ENCODE data around the gene IL16.

The IL16 gene

GRCh38 chr15:81161160-81161673 is 35.5 kb upstream of the IL16 start:
- no peak overlapping the region for H3K4me3 ChIP-seq (ENCODE audit: low read depth, low read length)
- no peaks in the 10 kb centered on the region for H3K36me3 ChIP-seq (ENCODE audit: control insufficient read depth, insufficient read depth, low read length)
- no peak overlapping the region for H3K27ac ChIP-seq (ENCODE audit: low read depth, low read length)
- H3K9ac ChIP-seq (ENCODE audit: low read depth, low read length) = no peak overlapping the region
- no peaks in the 10 kb centered on the region for H3K9me3 ChIP-seq (ENCODE audit: control insufficient read depth, insufficient read depth, low read length)
- H3K27me3 ChIP-seq (ENCODE audit: control insufficient read depth, insufficient read depth, low read length) = no peaks in the 10 kb centered on the region
- H3K4me1 ChIP-seq (ENCODE audit: control insufficient read depth, insufficient read depth, low read length) = no peaks in the 10 kb centered on the region

DNA sequence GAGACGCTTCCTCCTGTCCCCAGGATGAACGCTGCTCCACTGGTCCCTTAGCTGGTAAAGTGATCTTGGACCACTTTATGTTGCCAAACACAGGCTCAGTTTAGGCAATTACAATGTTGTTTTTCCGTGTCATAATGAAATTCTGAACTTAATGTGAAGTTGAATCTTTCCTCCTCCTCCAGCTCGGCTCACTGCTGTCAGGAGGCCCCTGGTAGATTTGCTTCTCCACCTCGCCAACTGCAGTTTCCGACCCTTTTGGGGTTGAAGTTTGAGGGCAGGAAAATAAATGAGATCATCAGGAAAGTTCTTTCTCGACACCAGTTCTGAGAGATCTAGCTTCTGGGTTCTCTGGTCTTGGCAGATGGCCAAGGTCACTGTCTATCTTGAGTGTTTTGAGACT is 34.8 kb upstream of the IL16 start:
- Histone ChIP-seq H3K9ac (ENCODE audit: low read depth, low read length) (no peak overlapping the region), H3K4me1 (ENCODE audit: control insufficient read depth, insufficient read depth, low read length) (no peaks in the 10 kb centered on the region), H3K27me3 (ENCODE audit: control insufficient read depth, insufficient read depth, low read length) (no peaks in the 10 kb centered on the region), H3K36me3 (ENCODE audit: control insufficient read depth, insufficient read depth, low read length) (no peaks in the 10 kb centered on the region), H3K4me3 (ENCODE audit: low read depth, low read length) (no peak overlapping the region), H3K27ac (ENCODE audit: low read depth, low read length) (no peak overlapping the region), H3K9me3 (ENCODE audit: control insufficient read depth, insufficient read depth, low read length) (no peaks in the 10 kb centered on the region)

GRCh38 chr15:81163961-81164800 is 32.5 kb upstream of the IL16 start:
- H3K9me3 ChIP-seq (ENCODE audit: control insufficient read depth, insufficient read depth, low read length) = no peaks in the 10 kb centered on the region
- H3K36me3 ChIP-seq (ENCODE audit: control insufficient read depth, insufficient read depth, low read length) = no peaks in the 10 kb centered on the region
- no peaks in the 10 kb centered on the region for H3K4me1 ChIP-seq (ENCODE audit: control insufficient read depth, insufficient read depth, low read length)
- H3K9ac ChIP-seq (ENCODE audit: low read depth, low read length) = no peak overlapping the region
- no peaks in the 10 kb centered on the region for H3K27me3 ChIP-seq (ENCODE audit: control insufficient read depth, insufficient read depth, low read length)
- no peak overlapping the region for H3K27ac ChIP-seq (ENCODE audit: low read depth, low read length)
- no peak overlapping the region for H3K4me3 ChIP-seq (ENCODE audit: low read depth, low read length)

GRCh38 chr15:81165535-81165934 is 31.1 kb upstream of the IL16 start:
- H3K27me3 ChIP-seq (ENCODE audit: control insufficient read depth, insufficient read depth, low read length) = no peaks in the 10 kb centered on the region
- H3K9me3 ChIP-seq (ENCODE audit: control insufficient read depth, insufficient read depth, low read length) = no peaks in the 10 kb centered on the region
- no peaks in the 10 kb centered on the region for H3K36me3 ChIP-seq (ENCODE audit: control insufficient read depth, insufficient read depth, low read length)
- no peak overlapping the region for H3K9ac ChIP-seq (ENCODE audit: low read depth, low read length)
- H3K4me3 ChIP-seq (ENCODE audit: low read depth, low read length) = no peak overlapping the region
- H3K4me1 ChIP-seq (ENCODE audit: control insufficient read depth, insufficient read depth, low read length) = no peaks in the 10 kb centered on the region
- no peak overlapping the region for H3K27ac ChIP-seq (ENCODE audit: low read depth, low read length)

DNA sequence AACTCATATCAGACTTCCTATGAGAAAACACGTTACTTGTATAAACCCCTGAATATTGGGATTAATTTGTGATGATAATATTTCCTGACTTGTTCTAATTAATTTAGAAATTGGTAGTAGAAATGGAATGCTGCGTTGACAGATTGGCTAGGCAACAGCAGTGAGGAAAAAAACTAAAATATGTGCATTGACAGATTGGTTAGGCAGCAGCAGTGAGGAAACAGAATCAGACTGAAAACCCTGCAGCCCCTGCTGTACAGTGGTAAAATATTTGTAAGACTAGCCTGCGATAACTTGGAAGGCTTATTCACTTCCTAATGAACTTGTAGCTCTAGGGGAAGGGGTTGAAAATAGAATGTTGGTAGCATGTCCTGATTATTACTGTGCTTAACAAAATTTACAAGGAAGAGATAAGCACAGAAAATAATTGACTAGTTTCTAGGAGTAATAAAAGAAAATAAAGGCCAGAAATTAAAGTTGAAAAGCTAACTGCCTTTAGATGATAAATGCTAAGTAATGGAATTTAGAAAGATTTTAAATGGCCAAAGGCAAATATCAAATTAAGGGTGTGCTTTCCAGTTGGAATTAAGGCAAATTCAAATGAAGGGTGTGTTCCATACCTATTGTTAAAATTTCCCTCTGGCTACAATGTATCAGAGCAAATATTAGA is 29.9 kb upstream of the IL16 start:
- H3K4me3 ChIP-seq (ENCODE audit: low read depth, low read length) = no peak overlapping the region
- H3K9me3 ChIP-seq (ENCODE audit: control insufficient read depth, insufficient read depth, low read length) = no peaks in the 10 kb centered on the region
- no peaks in the 10 kb centered on the region for H3K4me1 ChIP-seq (ENCODE audit: control insufficient read depth, insufficient read depth, low read length)
- H3K27me3 ChIP-seq (ENCODE audit: control insufficient read depth, insufficient read depth, low read length) = no peaks in the 10 kb centered on the region
- H3K9ac ChIP-seq (ENCODE audit: low read depth, low read length) = no peak overlapping the region
- H3K27ac ChIP-seq (ENCODE audit: low read depth, low read length) = no peak overlapping the region
- no peaks in the 10 kb centered on the region for H3K36me3 ChIP-seq (ENCODE audit: control insufficient read depth, insufficient read depth, low read length)

DNA sequence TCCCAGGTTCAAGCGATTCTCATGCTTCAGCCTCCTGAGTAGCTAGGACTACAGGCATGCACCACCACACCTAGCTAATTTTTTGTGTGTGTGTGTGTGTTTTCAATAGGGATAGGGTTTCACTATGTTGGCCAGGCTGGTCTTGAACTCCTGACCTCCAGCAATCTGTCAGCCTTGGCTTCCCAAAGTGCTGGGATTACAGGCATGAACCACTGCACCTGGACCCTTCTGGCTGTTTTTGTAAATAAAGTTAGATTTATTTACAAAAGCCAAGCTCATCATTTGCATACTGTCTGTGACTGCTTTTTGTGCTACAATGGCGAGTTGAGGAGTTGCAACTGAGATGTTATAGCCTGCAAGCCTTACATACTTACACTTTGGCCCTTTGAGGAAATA is 28.6 kb upstream of the IL16 start:
- no peak overlapping the region for H3K9ac ChIP-seq (ENCODE audit: low read depth, low read length)
- no peaks in the 10 kb centered on the region for H3K36me3 ChIP-seq (ENCODE audit: control insufficient read depth, insufficient read depth, low read length)
- H3K4me1 ChIP-seq (ENCODE audit: control insufficient read depth, insufficient read depth, low read length) = no peaks in the 10 kb centered on the region
- no peaks in the 10 kb centered on the region for H3K27me3 ChIP-seq (ENCODE audit: control insufficient read depth, insufficient read depth, low read length)
- no peaks in the 10 kb centered on the region for H3K9me3 ChIP-seq (ENCODE audit: control insufficient read depth, insufficient read depth, low read length)
- H3K27ac ChIP-seq (ENCODE audit: low read depth, low read length) = no peak overlapping the region
- H3K4me3 ChIP-seq (ENCODE audit: low read depth, low read length) = no peak overlapping the region

DNA sequence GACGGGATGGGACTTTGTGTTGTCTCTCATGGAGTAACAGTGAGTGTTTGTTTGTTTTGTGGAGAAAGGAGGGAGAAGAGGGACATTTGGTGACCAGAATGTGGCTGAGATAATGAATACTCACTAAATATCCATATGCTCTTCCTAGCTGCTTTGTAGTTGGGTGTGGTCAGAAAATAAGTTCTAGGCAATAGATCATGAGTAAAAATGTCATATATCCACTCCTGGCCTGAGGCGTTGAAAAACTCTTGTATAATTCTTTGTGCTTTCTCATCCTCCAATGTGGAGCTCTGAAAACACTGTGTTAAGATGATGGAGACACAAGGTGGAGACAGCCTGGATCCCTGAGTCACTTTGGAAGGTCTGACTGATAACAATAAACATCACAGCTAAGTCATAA is 28.0 kb upstream of the IL16 start:
- Histone ChIP-seq H3K36me3 (ENCODE audit: control insufficient read depth, insufficient read depth, low read length) (no peaks in the 10 kb centered on the region), H3K4me3 (ENCODE audit: low read depth, low read length) (no peak overlapping the region), H3K27ac (ENCODE audit: low read depth, low read length) (no peak overlapping the region), H3K27me3 (ENCODE audit: control insufficient read depth, insufficient read depth, low read length) (no peaks in the 10 kb centered on the region), H3K9me3 (ENCODE audit: control insufficient read depth, insufficient read depth, low read length) (no peaks in the 10 kb centered on the region), H3K4me1 (ENCODE audit: control insufficient read depth, insufficient read depth, low read length) (no peaks in the 10 kb centered on the region), H3K9ac (ENCODE audit: low read depth, low read length) (no peak overlapping the region)

GRCh38 chr15:81170511-81170910 is 26.2 kb upstream of the IL16 start:
- Histone ChIP-seq H3K27me3 (ENCODE audit: control insufficient read depth, insufficient read depth, low read length) (no peaks in the 10 kb centered on the region), H3K9ac (ENCODE audit: low read depth, low read length) (no peak overlapping the region), H3K4me3 (ENCODE audit: low read depth, low read length) (no peak overlapping the region), H3K36me3 (ENCODE audit: control insufficient read depth, insufficient read depth, low read length) (no peaks in the 10 kb centered on the region), H3K27ac (ENCODE audit: low read depth, low read length) (no peak overlapping the region), H3K9me3 (ENCODE audit: control insufficient read depth, insufficient read depth, low read length) (no peaks in the 10 kb centered on the region), H3K4me1 (ENCODE audit: control insufficient read depth, insufficient read depth, low read length) (peaks cover 5% of the 10 kb centered on the region; the same call in 1 of the 2 replicates)

GRCh38 chr15:81171286-81171685 is 25.4 kb upstream of the IL16 start:
- Histone ChIP-seq H3K27me3 (ENCODE audit: control insufficient read depth, insufficient read depth, low read length) (no peaks in the 10 kb centered on the region), H3K4me3 (ENCODE audit: low read depth, low read length) (no peak overlapping the region)

DNA sequence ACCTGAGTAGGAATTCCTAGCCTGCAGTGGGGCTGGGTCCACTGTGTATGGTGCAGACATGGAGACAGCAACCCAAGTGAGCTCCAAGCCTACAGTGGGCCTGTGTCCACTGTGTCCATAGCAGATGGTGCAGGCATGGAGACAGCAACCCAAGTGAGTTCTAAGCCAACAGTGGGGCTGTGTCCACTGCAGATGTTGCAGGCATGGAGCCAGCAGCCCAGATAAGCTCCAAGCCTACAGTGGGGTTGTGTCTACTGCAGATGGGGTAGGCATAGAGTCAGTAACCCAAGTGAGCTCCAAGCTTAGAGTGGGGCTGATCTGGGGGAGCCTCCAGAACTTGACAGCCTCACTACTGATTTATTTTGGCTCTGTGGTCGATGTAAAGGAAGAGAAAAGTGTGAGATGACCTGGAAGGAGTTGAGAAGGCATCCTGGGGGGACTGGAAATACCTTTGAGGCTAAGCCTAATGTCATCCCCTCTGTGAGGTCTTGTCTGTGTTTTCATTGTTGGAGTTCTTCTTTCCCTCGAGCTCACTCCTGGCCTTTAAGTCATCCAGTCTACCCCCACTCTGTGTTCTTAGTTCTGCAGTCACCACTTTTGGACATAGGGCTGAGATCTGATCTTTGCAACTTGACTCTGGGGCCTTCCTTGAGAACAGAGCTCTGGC is 22.4 kb upstream of the IL16 start:
- no peak overlapping the region for H3K4me3 ChIP-seq (ENCODE audit: low read depth, low read length)
- no peaks in the 10 kb centered on the region for H3K27me3 ChIP-seq (ENCODE audit: control insufficient read depth, insufficient read depth, low read length)
- H3K9me3 ChIP-seq (ENCODE audit: control insufficient read depth, insufficient read depth, low read length) = no peaks in the 10 kb centered on the region

More at GRCh38 chr15:81171286-81171685, 25.4 kb upstream of the IL16 start:
- H3K9me3 ChIP-seq (ENCODE audit: control insufficient read depth, insufficient read depth, low read length) = no peaks in the 10 kb centered on the region
- H3K4me1 ChIP-seq (ENCODE audit: control insufficient read depth, insufficient read depth, low read length) = peaks cover 5% of the 10 kb centered on the region; the same call in 1 of the 2 replicates
- H3K36me3 ChIP-seq (ENCODE audit: control insufficient read depth, insufficient read depth, low read length) = no peaks in the 10 kb centered on the region
- no peak overlapping the region for H3K27ac ChIP-seq (ENCODE audit: low read depth, low read length)
- no peak overlapping the region for H3K9ac ChIP-seq (ENCODE audit: low read depth, low read length)

More for the DNA sequence above, 22.4 kb upstream of the IL16 start:
- Histone ChIP-seq H3K9ac (ENCODE audit: low read depth, low read length) (no peak overlapping the region), H3K27ac (ENCODE audit: low read depth, low read length) (no peak overlapping the region), H3K36me3 (ENCODE audit: control insufficient read depth, insufficient read depth, low read length) (no peaks in the 10 kb centered on the region), H3K4me1 (ENCODE audit: control insufficient read depth, insufficient read depth, low read length) (peaks cover 5% of the 10 kb centered on the region; the same call in 1 of the 2 replicates)
